Activated T-cell treated with anti-CD3 and anti-CD28 coated beads for 4 hours (primary cell): Measurements from ENCODE around the gene NCKAP5.

Source experiments
- DNase-seq: peaks from one replicate; pipeline ENCODE4 v3.0.0-alpha.2; 2020

Gene NCKAP5

GRCh38 chr2:133568172-133568571, at the start of gene NCKAP5:
Gene NCKAP5 (minus strand): TSS chr2:133568463. CDS start chr2:133517526, 50,937 bp downstream.
- DNase-seq = no peak

GRCh38 chr2:133609664-133610063, 41.4 kb upstream of the NCKAP5 start:
- DNase-seq = no peak

GRCh38 chr2:133608291-133608690, 40.0 kb upstream of the NCKAP5 start:
- DNase-seq = no peak

GRCh38 chr2:133607679-133608078, 39.4 kb upstream of the NCKAP5 start:
- no peak for DNase-seq

- no peak for DNase-seq
These were observed 38.4 kb upstream of the NCKAP5 start for GRCh38 chr2:133606616-133607015.

GRCh38 chr2:133605766-133606137, 37.5 kb upstream of the NCKAP5 start:
- DNase-seq = no peak

GRCh38 chr2:133605011-133605765, 36.9 kb upstream of the NCKAP5 start:
- DNase-seq = no peak

- no peak for DNase-seq
These were observed 34.8 kb upstream of the NCKAP5 start for GRCh38 chr2:133603109-133603508.

GRCh38 chr2:133602538-133602937, 34.3 kb upstream of the NCKAP5 start:
- no peak for DNase-seq

GRCh38 chr2:133600266-133600928, 32.1 kb upstream of the NCKAP5 start:
- DNase-seq = no peak

- no peak for DNase-seq
These were observed 31.5 kb upstream of the NCKAP5 start for GRCh38 chr2:133599811-133600210.

GRCh38 chr2:133599211-133599803, 31.0 kb upstream of the NCKAP5 start:
- DNase-seq = no peak

- no peak for DNase-seq
These were observed 30.5 kb upstream of the NCKAP5 start for GRCh38 chr2:133598769-133599168.

GRCh38 chr2:133596701-133597393, 28.6 kb upstream of the NCKAP5 start:
- no peak for DNase-seq

- no peak for DNase-seq
These were observed 22.9 kb upstream of the NCKAP5 start for GRCh38 chr2:133591164-133591563.

- no peak for DNase-seq
These were observed 21.2 kb upstream of the NCKAP5 start for GRCh38 chr2:133589456-133589855.

GRCh38 chr2:133588144-133588543, 19.9 kb upstream of the NCKAP5 start:
- no peak for DNase-seq

- DNase-seq = no peak
These were observed 18.7 kb upstream of the NCKAP5 start for GRCh38 chr2:133586978-133587377.

GRCh38 chr2:133581010-133581760, 12.9 kb upstream of the NCKAP5 start:
- DNase-seq = no peak

GRCh38 chr2:133579274-133579673, 11.0 kb upstream of the NCKAP5 start:
- DNase-seq = no peak

- no peak for DNase-seq
These were observed 8.5 kb upstream of the NCKAP5 start for GRCh38 chr2:133576714-133577113.

- no peak for DNase-seq
These were observed 6.4 kb upstream of the NCKAP5 start for GRCh38 chr2:133574620-133575019.

GRCh38 chr2:133574186-133574585, 5.9 kb upstream of the NCKAP5 start:
- DNase-seq = no peak
